WTC11 (cell line): ENCODE measurements around the gene LRRC23. TPM values are rescaled to one million over a fixed set of nuclear protein-coding genes. Genes with fewer than 3 reads are reported as not detected.

Experiments used
- ATAC-seq: fragments of 200-7000 bp; cut with Tn5 transposase; 2 replicates; pipeline ENCODE4 v1.10.0; 2021; ENCODE audit warnings: mild to moderate bottlenecking, moderate library complexity
- CTCF ChIA-PET: fragments of 300-600 bp; sonication (Branson Sonifier 250); formaldehyde crosslinking; loops from one replicate; lab custom pipeline; 2021; ENCODE audit warnings: antibody characterized with exemption; lab: Charles Lee
- POLR2A ChIA-PET: fragments of 350-600 bp; sonication (Branson Sonifier 250); formaldehyde crosslinking; loops from one replicate; lab custom pipeline; 2021; ENCODE audit warnings: antibody characterized with exemption; lab: Charles Lee
- DNase-seq: peaks from one replicate; pipeline ENCODE4 v3.0.0; 2021; ENCODE audit warnings: low spot score
- H3K27ac Mint-ChIP-seq: 2 replicates; pipeline ENCODE4 v1.8.0; 2021; ENCODE audit warnings: mixed read lengths
- H3K27me3 Mint-ChIP-seq: 2 replicates; pipeline ENCODE4 v1.8.0; 2021; ENCODE audit warnings: low read depth, mild to moderate bottlenecking, moderate library complexity, mixed read lengths
- H3K36me3 Mint-ChIP-seq: 2 replicates; pipeline ENCODE4 v1.8.0; 2021; ENCODE audit warnings: mixed read lengths
- H3K4me1 Mint-ChIP-seq: 2 replicates; pipeline ENCODE4 v1.8.0; 2022; ENCODE audit warnings: mixed read lengths
- H3K4me3 Mint-ChIP-seq: 2 replicates; pipeline ENCODE4 v1.8.0; 2021; ENCODE audit warnings: mild to moderate bottlenecking, moderate library complexity, mixed read lengths
- H3K9me3 Mint-ChIP-seq: 2 replicates; pipeline ENCODE4 v1.8.0; 2021; ENCODE audit warnings: mixed read lengths
- ATF1 ChIP-seq: sonication (generic); formaldehyde crosslinking; IDR thresholded peaks from 2 replicates; pipeline ENCODE4 v1.8.1; 2023; ENCODE audit warnings: mild to moderate bottlenecking, moderate library complexity, missing genetic modification reagents
- FOXP1 ChIP-seq: sonication (generic); formaldehyde crosslinking; IDR thresholded peaks from 2 replicates; pipeline ENCODE4 v1.8.0; 2022; ENCODE audit warnings: missing genetic modification reagents, mild to moderate bottlenecking, moderate library complexity, borderline replicate concordance
- GRHL2 ChIP-seq: fragments of 250-450 bp; sonication (Bioruptor Pico); IDR thresholded peaks from 2 replicates; pipeline ENCODE4 v1.8.0; 2022; ENCODE audit warnings: mild to moderate bottlenecking, moderate library complexity; ENCODE audit not compliant: insufficient replicate concordance, severe bottlenecking
- IRF2 ChIP-seq: sonication (generic); formaldehyde crosslinking; IDR thresholded peaks from 2 replicates; pipeline ENCODE4 v1.8.0; 2022; ENCODE audit warnings: low read depth, missing genetic modification reagents, borderline replicate concordance
- NFATC4 ChIP-seq: fragments of 250-450 bp; sonication (Bioruptor Pico); IDR thresholded peaks from 2 replicates; pipeline ENCODE4 v1.9.0; 2021; ENCODE audit warnings: mild to moderate bottlenecking
- NFE2L1 ChIP-seq: sonication (generic); formaldehyde crosslinking; IDR thresholded peaks from 2 replicates; pipeline ENCODE4 v1.8.1; 2023; ENCODE audit warnings: missing genetic modification reagents
- NFYB ChIP-seq: sonication (generic); formaldehyde crosslinking; conservative IDR thresholded peaks from 2 replicates; pipeline ENCODE4 v1.8.0; 2022; ENCODE audit warnings: low read depth, missing genetic modification reagents
- NR1H2 ChIP-seq: sonication (generic); formaldehyde crosslinking; IDR thresholded peaks from 2 replicates; pipeline ENCODE4 v1.9.0; 2021; ENCODE audit warnings: mild to moderate bottlenecking, moderate library complexity, missing genetic modification reagents
- NR3C1 ChIP-seq: sonication (generic); formaldehyde crosslinking; conservative IDR thresholded peaks from 2 replicates; pipeline ENCODE4 v1.8.1; 2023; ENCODE audit warnings: low read depth, mild to moderate bottlenecking, missing genetic modification reagents
- RELA ChIP-seq: sonication (generic); formaldehyde crosslinking; IDR thresholded peaks from 2 replicates; pipeline ENCODE4 v1.8.1; 2022; ENCODE audit warnings: missing genetic modification reagents, mild to moderate bottlenecking, borderline replicate concordance
- SOX15 ChIP-seq: fragments of 250-450 bp; sonication (Bioruptor Pico); IDR thresholded peaks from 2 replicates; pipeline ENCODE4 v1.9.0; 2021; ENCODE audit warnings: mild to moderate bottlenecking
- ZBTB21 ChIP-seq: sonication (generic); formaldehyde crosslinking; IDR thresholded peaks from 2 replicates; pipeline ENCODE4 v1.8.1; 2023; ENCODE audit warnings: mild to moderate bottlenecking, missing genetic modification reagents, borderline replicate concordance
- ZNF138 ChIP-seq: sonication (generic); formaldehyde crosslinking; conservative IDR thresholded peaks from 2 replicates; pipeline ENCODE4 v1.8.1; 2022; ENCODE audit warnings: mild to moderate bottlenecking, moderate library complexity, missing genetic modification reagents
- ZNF671 ChIP-seq: fragments of 250-450 bp; sonication (Bioruptor Pico); IDR thresholded peaks from 2 replicates; pipeline ENCODE4 v1.8.0; 2021; ENCODE audit warnings: mild to moderate bottlenecking
- total RNA-seq: library from RNA; stranded (reverse); gene quantifications from 3 replicates; pipeline ENCODE4 v1.2.3, GENCODE V29; 2021
- TF ChIP-seq, protein P1 (sequence below): sonication (generic); formaldehyde crosslinking; conservative IDR thresholded peaks from 2 replicates; pipeline ENCODE4 v1.8.1; 2022; ENCODE audit warnings: mild to moderate bottlenecking, missing genetic modification reagents
- TF ChIP-seq, protein P2 (sequence below): fragments of 250-450 bp; sonication (Bioruptor Pico); IDR thresholded peaks from 2 replicates; pipeline ENCODE4 v1.9.0; 2021; ENCODE audit warnings: mild to moderate bottlenecking
- TF ChIP-seq, protein P3 (sequence below): fragments of 250-450 bp; sonication (Bioruptor Pico); IDR thresholded peaks from 2 replicates; pipeline ENCODE4 v2.1.2; 2022; ENCODE audit warnings: mild to moderate bottlenecking, moderate library complexity
- TF ChIP-seq, protein P4 (sequence below): sonication (generic); formaldehyde crosslinking; IDR thresholded peaks from 2 replicates; pipeline ENCODE4 v1.8.1; 2023; ENCODE audit warnings: mild to moderate bottlenecking, missing genetic modification reagents, moderate library complexity
- TF ChIP-seq, protein P5 (sequence below): sonication (generic); formaldehyde crosslinking; IDR thresholded peaks from 2 replicates; pipeline ENCODE4 v1.8.1; 2023; ENCODE audit warnings: mild to moderate bottlenecking, missing genetic modification reagents
- TF ChIP-seq, protein P6 (sequence below): fragments of 250-450 bp; sonication (Bioruptor Pico); IDR thresholded peaks from 2 replicates; pipeline ENCODE4 v1.9.0; 2021; ENCODE audit warnings: mild to moderate bottlenecking

LRRC23 gene
- total RNA-seq, 1 experiment from 2014 or later = 3.1 TPM

DNA sequence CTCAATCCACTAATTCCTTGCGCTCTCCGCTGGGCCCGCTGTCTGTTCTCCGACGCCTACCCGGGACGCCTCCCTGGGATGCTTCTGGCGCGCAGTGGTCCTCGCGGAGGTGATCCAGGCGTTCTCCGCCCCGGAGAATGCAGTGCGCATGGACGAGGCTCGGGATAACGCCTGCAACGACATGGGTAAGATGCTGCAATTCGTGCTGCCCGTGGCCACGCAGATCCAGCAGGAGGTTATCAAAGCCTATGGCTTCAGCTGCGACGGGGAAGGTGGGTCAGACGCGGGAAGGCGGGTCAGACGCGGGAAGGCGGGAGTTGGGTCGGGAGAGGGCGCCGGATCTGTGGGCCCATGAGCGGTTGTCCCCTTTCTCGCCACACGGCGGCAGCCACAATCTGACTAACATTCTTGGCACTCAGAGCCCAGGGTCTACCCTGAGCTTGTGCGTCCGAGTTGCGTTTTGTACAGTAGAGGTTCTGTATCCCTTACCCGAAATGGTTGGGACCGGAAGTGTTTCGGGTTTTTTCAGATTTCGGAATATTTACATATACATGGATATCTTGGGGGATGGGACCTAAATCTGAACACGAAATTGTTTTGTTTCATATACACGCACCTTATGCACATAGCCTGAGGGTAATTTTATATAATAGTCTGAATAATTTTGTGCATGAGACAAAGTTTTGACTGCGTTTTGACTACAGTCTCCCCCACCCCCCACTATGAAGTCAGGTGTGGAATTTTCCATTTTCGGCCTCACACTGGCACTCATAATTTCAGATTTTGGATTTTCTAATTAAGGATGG, 40.0 kb downstream of the LRRC23 start (continued):
- TF ChIP-seq NFYB (CRISPR knock-in tag) (no peak), ZNF138 (no peak), NR1H2 (CRISPR knock-in tag) (no peak)
- TF ChIP-seq, protein P1, sequence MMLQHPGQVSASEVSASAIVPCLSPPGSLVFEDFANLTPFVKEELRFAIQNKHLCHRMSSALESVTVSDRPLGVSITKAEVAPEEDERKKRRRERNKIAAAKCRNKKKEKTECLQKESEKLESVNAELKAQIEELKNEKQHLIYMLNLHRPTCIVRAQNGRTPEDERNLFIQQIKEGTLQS (CRISPR knock-in tag) = no peak
- TF ChIP-seq, protein P2, sequence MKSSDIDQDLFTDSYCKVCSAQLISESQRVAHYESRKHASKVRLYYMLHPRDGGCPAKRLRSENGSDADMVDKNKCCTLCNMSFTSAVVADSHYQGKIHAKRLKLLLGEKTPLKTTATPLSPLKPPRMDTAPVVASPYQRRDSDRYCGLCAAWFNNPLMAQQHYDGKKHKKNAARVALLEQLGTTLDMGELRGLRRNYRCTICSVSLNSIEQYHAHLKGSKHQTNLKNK = no peak
- TF ChIP-seq, protein P3, sequence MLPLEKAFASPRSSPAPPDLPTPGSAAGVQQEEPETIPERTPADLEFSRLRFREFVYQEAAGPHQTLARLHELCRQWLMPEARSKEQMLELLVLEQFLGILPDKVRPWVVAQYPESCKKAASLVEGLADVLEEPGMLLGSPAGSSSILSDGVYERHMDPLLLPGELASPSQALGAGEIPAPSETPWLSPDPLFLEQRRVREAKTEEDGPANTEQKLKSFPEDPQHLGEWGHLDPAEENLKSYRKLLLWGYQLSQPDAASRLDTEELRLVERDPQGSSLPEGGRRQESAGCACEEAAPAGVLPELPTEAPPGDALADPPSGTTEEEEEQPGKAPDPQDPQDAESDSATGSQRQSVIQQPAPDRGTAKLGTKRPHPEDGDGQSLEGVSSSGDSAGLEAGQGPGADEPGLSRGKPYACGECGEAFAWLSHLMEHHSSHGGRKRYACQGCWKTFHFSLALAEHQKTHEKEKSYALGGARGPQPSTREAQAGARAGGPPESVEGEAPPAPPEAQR (CRISPR knock-in tag) = no peak

DNA sequence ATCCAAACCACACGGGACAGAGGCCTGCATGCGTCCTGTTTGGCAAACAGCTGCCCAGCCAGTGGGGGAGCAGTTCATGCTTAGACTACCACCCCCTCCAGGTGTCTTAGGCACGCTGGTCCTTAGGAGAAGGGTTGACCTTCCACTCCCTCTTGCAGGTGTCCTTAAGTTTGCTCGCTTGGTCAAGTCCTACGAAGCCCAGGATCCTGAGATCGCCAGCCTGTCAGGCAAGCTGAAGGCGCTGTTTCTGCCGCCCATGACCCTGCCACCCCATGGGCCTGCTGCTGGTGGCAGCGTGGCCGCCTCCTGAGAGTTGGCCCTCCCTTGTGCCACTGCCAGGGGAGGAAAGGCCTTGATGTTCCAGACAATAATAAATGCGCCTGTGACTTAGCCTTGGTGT, 41.0 kb downstream of the LRRC23 start:
- no peak for DNase-seq
- no peaks in the 10 kb centered on the region for H3K27me3 Mint-ChIP-seq
- peak overlapping the region; percentile 99 for H3K27ac Mint-ChIP-seq
- peaks cover 2% of the 10 kb centered on the region for H3K36me3 Mint-ChIP-seq
- ATAC-seq = no peak
- POLR2A ChIA-PET = interaction anchor here (0.8 to 6.2 kb wide), 13 partner anchors 8 to 174 kb away, joined by 3 to 167 read pairs (median 7); partner anchors contain the start of genes C1RL, LPCAT3 and SPSB2
- CTCF ChIA-PET = interaction anchor here (0.5 to 5.7 kb wide), 23 partner anchors 9 to 623 kb away, joined by 3 to 296 read pairs (median 5); partner anchors contain the start of genes C1RL, CDCA3, LPCAT3 and SPSB2
- peaks cover 33% of the 10 kb centered on the region for H3K4me1 Mint-ChIP-seq
- H3K9me3 Mint-ChIP-seq = no peaks in the 10 kb centered on the region
- TF ChIP-seq FOXP1 (CRISPR knock-in tag) = no peak
- TF ChIP-seq SOX15 (CRISPR knock-in tag) = no peak
- TF ChIP-seq NFATC4 (CRISPR knock-in tag) = no peak
- no peak for TF ChIP-seq GRHL2 (CRISPR knock-in tag)
- TF ChIP-seq, protein P4, sequence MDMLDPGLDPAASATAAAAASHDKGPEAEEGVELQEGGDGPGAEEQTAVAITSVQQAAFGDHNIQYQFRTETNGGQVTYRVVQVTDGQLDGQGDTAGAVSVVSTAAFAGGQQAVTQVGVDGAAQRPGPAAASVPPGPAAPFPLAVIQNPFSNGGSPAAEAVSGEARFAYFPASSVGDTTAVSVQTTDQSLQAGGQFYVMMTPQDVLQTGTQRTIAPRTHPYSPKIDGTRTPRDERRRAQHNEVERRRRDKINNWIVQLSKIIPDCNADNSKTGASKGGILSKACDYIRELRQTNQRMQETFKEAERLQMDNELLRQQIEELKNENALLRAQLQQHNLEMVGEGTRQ = no peak
- no peak for TF ChIP-seq ZNF671
- no peak for TF ChIP-seq RELA
- TF ChIP-seq, protein P5, sequence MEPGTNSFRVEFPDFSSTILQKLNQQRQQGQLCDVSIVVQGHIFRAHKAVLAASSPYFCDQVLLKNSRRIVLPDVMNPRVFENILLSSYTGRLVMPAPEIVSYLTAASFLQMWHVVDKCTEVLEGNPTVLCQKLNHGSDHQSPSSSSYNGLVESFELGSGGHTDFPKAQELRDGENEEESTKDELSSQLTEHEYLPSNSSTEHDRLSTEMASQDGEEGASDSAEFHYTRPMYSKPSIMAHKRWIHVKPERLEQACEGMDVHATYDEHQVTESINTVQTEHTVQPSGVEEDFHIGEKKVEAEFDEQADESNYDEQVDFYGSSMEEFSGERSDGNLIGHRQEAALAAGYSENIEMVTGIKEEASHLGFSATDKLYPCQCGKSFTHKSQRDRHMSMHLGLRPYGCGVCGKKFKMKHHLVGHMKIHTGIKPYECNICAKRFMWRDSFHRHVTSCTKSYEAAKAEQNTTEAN (CRISPR knock-in tag) = no peak
- TF ChIP-seq NFE2L1 (CRISPR knock-in tag) = no peak
- TF ChIP-seq ZBTB21 (CRISPR knock-in tag) = peak; percentile 65; the same call in 1 of the 2 replicates
- no peak for TF ChIP-seq IRF2 (CRISPR knock-in tag)
- TF ChIP-seq, protein P6, sequence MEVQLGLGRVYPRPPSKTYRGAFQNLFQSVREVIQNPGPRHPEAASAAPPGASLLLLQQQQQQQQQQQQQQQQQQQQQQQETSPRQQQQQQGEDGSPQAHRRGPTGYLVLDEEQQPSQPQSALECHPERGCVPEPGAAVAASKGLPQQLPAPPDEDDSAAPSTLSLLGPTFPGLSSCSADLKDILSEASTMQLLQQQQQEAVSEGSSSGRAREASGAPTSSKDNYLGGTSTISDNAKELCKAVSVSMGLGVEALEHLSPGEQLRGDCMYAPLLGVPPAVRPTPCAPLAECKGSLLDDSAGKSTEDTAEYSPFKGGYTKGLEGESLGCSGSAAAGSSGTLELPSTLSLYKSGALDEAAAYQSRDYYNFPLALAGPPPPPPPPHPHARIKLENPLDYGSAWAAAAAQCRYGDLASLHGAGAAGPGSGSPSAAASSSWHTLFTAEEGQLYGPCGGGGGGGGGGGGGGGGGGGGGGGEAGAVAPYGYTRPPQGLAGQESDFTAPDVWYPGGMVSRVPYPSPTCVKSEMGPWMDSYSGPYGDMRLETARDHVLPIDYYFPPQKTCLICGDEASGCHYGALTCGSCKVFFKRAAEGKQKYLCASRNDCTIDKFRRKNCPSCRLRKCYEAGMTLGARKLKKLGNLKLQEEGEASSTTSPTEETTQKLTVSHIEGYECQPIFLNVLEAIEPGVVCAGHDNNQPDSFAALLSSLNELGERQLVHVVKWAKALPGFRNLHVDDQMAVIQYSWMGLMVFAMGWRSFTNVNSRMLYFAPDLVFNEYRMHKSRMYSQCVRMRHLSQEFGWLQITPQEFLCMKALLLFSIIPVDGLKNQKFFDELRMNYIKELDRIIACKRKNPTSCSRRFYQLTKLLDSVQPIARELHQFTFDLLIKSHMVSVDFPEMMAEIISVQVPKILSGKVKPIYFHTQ = no peak
- 0 out of 2 replicates have a peak, but pooled peaks have one; percentile 31 for TF ChIP-seq NR3C1 (CRISPR knock-in tag)
- TF ChIP-seq ATF1 (CRISPR knock-in tag) = no peak
- H3K4me3 Mint-ChIP-seq = peak overlapping the region; percentile 98
